ENCODE measurements around the gene OR52A1.
"Not testable (repeated sequence)": the region's sequence is repeated elsewhere in the genome, so short reads cannot be mapped to it uniquely, and the experiment has no call there.

OR52A1 gene

GRCh38 chr11:5154657-5155056, at the start of gene OR52A1:
Gene OR52A1, minus strand, starts transcription at chr11:5154757. Its CDS starts 2,388 bp downstream, at chr11:5152369.
- no peak for DNase-seq

- no peak for DNase-seq
These were observed 48.8 kb upstream of the OR52A1 start for GRCh38 chr11:5203366-5203765.

- DNase-seq: no peak
These were observed 46.0 kb upstream of the OR52A1 start, which contains the start of gene OR51V1 for GRCh38 chr11:5200582-5200981. Gene OR51V1, minus strand, starts transcription at chr11:5200682. Its CDS starts 0 bp downstream, at chr11:5200682.

- DNase-seq: no peak
These were observed 43.7 kb upstream of the OR52A1 start for GRCh38 chr11:5198285-5198684.

- no peak for DNase-seq
These were observed 43.0 kb upstream of the OR52A1 start for GRCh38 chr11:5197536-5197935.

GRCh38 chr11:5196731-5197130, 42.2 kb upstream of the OR52A1 start:
- DNase-seq: no peak

- DNase-seq: no peak
These were observed 41.5 kb upstream of the OR52A1 start for GRCh38 chr11:5196067-5196466.

GRCh38 chr11:5192738-5193137, 38.2 kb upstream of the OR52A1 start:
- DNase-seq: no peak

- no peak for DNase-seq
These were observed 33.6 kb upstream of the OR52A1 start for GRCh38 chr11:5188201-5188600.

- no peak for DNase-seq
These were observed 23.7 kb upstream of the OR52A1 start for GRCh38 chr11:5178046-5178837.

GRCh38 chr11:5174934-5175333, 20.4 kb upstream of the OR52A1 start:
- DNase-seq: no peak

GRCh38 chr11:5171856-5172255, 17.3 kb upstream of the OR52A1 start:
- no peak for DNase-seq

- not testable (repeated sequence) for DNase-seq
These were observed 11.3 kb upstream of the OR52A1 start for GRCh38 chr11:5165898-5166297.

- not testable (repeated sequence) for DNase-seq
These were observed 10.2 kb upstream of the OR52A1 start for GRCh38 chr11:5164807-5165206.

- not testable (repeated sequence) for DNase-seq
These were observed 6.5 kb upstream of the OR52A1 start for GRCh38 chr11:5161045-5161444.

- not testable (repeated sequence) for DNase-seq
These were observed 5.7 kb upstream of the OR52A1 start for GRCh38 chr11:5160217-5160616.

GRCh38 chr11:5159806-5160205, 5.2 kb upstream of the OR52A1 start:
- DNase-seq: no peak

GRCh38 chr11:5153574-5154431, 754 bp downstream of the OR52A1 start:
- no peak for DNase-seq

- no peak for DNase-seq
These were observed 2.8 kb downstream of the OR52A1 start for GRCh38 chr11:5151713-5152153.

GRCh38 chr11:5144206-5144605, 10.4 kb downstream of the OR52A1 start:
- not testable (repeated sequence) for DNase-seq

GRCh38 chr11:5137996-5138395, 16.6 kb downstream of the OR52A1 start, which contains the start of gene OR52A5:
Gene OR52A5, minus strand, starts transcription at chr11:5138356. Its CDS starts 5,714 bp downstream, at chr11:5132642.
- no peak for DNase-seq

GRCh38 chr11:5137014-5137413, 17.5 kb downstream of the OR52A1 start:
- no peak for DNase-seq

GRCh38 chr11:5136261-5136660, 18.3 kb downstream of the OR52A1 start:
- no peak for DNase-seq

Data from NCI-H526 treated with DMSO at 0.1 percent for 48 hours (cell line).